Subcutaneous adipose tissue (tissue), 4 donors: ENCODE results near the gene AP5B1. TPM values are rescaled to one million over a fixed set of nuclear protein-coding genes. Genes with fewer than 3 reads are reported as not detected.

Experiments
- total RNA-seq, 4 donors: library from RNA; depleted of rRNA; stranded (reverse); fragments of >200 nt; gene quantifications; one replicate each; pipeline ENCODE4 v1.1.0, GENCODE V29; 2016
- TF ChIP-seq, protein P1 (sequence below): fragments of 450-650 bp; IDR thresholded peaks from one replicate; pipeline ENCODE4 v1.5.1; 2016; ENCODE audit warnings: low read depth, mild to moderate bottlenecking, control low read depth, antibody characterized with exemption, moderate library complexity

The AP5B1 gene
- total RNA-seq, 4 donors from 2014 or later: 7.0 to 30.0 (median 14.6) TPM

DNA sequence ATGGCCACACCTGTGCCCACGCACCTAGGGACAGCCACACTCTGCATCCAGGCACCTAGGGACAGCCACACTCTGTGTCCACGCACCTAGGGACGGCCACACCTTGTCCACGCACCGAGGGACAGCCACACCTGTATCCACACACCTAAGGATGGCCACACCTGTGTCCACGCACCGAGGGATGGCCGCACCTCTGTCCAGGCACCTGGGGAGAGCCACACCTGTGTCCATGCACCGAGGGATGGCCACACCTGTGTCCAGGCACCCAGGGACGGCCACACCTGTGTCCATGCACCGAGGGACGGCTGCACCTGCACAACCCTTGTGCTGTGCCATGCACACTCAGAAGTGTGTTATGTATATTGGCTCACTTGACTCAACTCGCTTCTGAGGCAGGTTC lies 16.9 kb upstream of the AP5B1 start:
- TF ChIP-seq, protein P1, sequence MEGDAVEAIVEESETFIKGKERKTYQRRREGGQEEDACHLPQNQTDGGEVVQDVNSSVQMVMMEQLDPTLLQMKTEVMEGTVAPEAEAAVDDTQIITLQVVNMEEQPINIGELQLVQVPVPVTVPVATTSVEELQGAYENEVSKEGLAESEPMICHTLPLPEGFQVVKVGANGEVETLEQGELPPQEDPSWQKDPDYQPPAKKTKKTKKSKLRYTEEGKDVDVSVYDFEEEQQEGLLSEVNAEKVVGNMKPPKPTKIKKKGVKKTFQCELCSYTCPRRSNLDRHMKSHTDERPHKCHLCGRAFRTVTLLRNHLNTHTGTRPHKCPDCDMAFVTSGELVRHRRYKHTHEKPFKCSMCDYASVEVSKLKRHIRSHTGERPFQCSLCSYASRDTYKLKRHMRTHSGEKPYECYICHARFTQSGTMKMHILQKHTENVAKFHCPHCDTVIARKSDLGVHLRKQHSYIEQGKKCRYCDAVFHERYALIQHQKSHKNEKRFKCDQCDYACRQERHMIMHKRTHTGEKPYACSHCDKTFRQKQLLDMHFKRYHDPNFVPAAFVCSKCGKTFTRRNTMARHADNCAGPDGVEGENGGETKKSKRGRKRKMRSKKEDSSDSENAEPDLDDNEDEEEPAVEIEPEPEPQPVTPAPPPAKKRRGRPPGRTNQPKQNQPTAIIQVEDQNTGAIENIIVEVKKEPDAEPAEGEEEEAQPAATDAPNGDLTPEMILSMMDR: no peak

DNA sequence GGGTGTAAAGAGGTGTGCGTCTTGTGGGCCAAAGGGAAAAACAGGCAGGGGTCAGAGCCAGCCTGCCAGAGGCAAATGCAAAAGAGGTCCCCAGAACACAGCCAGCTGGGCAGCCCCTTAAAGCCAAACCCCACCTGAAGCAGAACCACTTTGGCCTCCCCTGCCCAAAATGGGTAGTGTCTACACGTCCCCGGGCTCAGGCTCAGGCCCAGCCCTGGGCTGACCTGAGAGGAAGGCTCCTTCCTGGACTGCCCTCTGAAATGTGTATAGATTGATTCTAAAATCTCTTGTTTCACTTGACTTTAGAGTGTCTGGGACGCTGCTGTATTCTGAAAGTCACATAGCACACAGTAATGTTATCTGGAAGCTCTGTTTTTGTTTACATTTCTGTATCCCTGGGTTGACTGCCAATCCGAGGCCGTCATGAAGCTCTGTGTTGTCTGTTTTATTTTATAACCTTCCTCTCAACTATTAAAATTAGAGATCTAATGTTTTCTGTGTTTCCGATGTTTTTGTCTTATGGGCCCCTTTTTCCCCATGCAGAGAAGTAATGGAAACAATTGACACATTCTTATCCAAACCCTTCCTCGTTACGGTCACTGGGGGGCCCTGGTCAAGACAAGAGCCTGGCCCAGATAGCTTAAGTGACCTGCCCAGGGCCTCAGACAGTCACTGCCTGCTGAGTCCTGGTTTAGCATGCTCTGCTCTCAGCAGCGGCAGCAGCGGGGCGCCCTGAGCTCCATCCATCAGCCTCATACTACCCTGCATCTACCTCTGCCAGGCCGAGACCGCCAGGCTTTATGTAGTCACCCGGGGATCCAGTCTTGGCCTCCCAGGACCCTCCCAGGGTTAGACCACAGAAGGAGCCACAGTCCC lies 16.2 kb upstream of the AP5B1 start:
- TF ChIP-seq, protein P1: no peak

DNA sequence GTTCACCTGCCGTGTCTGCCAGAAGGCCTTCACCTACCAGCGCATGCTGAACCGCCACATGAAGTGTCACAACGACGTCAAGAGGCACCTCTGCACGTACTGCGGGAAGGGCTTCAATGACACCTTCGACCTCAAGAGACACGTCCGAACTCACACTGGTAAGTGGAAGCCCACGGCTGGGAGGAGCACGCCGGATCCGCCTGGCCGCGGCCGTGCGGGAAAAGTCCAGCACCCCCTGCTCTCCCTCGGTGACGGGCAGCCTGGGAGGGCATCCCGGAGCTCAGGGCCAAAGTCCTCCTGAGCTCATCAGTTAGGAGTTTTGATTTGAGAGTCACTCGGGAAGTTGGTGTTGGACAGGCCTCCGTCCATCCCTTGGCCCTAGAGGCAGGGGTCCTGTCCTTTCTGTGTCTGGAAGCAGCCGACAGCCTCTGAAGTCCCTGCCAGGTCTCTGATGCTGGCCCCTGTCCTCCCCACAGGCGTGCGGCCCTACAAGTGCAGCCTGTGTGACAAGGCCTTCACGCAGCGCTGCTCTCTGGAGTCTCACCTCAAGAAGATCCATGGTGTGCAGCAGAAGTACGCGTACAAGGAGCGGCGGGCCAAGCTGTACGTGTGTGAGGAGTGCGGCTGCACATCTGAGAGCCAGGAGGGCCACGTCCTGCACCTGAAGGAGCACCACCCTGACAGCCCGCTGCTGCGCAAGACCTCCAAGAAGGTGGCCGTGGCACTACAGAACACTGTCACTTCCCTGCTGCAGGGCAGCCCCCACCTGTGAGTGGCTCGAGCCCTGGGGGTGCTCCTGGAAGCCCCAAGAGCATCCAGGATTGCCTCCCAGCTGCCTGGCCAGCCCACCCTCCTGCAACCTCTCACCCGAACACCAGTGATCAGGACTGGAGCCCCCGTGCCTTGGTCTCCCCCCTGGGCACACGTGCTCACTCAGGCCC lies 14.1 kb upstream of the AP5B1 start:
- TF ChIP-seq, protein P1: no peak

DNA sequence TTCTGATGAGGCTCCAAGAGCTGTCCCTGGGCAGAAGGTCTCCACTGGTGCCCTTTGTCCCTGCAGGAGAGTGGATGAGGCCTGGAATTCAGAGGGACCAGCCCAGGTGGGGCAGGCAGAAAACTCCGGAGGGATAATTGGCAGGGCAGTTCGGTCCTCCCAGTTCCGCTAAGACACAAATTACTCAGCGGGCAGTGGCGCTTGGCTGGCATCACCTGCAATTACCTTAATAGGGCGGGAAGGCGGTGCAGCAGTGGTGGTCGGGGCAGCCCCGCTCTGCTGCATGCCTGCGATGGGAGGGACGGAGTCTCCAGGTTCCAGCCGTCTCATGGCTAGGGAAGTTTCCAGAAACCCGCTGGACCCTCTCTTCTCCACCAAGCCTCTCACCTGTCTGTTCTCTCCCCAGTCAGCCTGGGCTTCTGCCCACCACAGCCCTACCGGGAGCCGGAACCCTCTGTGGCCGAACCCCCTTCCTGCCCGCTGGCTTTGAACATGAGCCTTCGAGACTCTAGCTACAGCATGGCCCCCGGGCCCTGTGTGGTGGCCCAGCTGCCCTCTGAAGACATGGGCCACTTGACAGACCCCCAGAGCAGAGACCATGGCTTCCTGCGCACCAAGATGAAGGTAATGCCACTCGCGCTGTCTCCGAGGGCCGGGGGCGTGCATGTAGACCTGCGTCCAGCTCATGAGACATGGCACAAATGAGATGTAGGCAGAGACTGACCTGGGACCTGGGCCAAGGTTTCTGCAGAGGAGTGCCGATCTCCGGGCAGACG lies 13.0 kb upstream of the AP5B1 start:
- TF ChIP-seq, protein P1: no peak

DNA sequence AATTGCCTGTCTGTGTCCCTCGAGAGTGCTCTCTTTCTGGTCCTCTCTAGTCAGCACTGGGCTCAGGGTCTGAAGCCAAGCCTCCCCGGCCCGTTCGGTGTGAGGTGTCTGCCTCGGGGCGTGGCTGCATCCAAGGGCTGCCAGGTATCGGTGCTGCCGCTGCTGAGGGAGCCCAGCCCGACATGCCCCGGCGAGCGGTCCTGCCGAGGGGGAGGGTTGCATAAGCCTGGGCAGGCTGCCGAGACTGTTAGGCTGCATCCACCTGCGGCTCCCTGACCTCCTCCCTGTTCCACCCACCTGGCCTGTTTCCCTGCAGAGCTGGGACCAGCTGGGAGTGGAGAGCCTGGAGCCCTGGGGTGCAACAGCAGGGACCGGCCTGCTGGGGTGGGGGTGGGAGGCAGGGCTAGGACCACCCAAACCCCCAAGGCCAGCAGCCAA lies 12.4 kb upstream of the AP5B1 start:
- TF ChIP-seq, protein P1: no peak

DNA sequence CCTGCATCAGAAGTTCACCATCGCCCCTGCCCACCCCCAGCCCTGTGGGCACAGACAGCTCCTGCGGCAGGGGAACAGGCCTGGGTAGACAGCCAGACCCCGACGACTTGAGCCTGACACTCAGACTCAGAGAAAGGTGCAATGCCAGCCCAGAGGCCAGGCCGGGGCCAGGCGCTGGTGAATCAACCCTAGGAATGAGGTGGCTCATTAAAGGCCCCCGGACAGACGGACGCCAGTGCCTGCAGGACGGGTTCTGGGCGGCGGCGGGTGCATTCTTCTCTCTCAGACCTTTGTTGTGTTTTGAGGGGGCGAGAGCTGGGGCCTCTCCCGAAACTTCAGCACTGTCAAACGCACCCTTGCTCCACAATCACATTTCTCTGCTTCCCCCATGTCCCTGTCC lies 11.7 kb upstream of the AP5B1 start:
- TF ChIP-seq, protein P1: no peak
